Measurements from ENCODE around the gene HTR1D.
"Not testable (repeated sequence)": the region's sequence is repeated elsewhere in the genome, so short reads cannot be mapped to it uniquely, and the experiment has no call there.

The HTR1D gene, protein sequence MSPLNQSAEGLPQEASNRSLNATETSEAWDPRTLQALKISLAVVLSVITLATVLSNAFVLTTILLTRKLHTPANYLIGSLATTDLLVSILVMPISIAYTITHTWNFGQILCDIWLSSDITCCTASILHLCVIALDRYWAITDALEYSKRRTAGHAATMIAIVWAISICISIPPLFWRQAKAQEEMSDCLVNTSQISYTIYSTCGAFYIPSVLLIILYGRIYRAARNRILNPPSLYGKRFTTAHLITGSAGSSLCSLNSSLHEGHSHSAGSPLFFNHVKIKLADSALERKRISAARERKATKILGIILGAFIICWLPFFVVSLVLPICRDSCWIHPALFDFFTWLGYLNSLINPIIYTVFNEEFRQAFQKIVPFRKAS

DNA sequence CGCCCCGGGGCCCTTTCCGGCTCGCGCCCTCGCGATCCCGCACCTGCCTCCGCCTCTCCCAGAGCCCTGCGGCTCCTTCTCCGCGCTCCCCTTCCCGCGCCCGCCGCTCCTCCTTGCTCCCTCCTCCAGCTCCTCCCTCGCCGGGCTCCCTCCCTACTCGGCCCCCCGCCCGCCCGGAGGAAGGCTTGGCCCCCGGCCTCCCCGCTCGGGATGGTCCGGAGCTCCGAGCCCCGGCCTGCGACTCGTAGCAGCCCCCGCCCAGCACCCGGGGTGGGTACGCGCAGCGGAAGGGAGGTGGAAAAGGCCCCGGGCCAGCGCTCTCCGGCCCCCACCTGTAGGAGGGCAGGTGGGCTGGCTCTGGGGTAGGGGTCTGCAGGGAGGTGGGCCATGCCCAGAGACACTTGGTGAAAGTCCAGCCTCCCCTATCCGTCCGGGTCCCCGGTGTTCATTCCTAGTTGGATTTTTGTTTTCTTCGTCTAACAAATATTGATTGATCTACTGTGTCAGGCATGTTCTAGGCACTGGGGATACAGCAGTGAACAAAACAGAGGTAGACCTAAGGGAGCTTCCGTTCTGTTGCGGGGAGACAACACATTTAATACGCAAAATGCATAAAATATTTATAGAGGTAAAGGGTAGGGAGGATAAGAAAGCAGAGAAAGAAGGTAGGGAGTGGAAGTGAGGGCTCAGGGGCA lies at the start of gene HTR1D:
TSS of gene HTR1D (minus strand) at position 82 of the 695 bp plus-strand sequence. CDS start 23,283 bp downstream, outside the sequence.
- no peak for DNase-seq

- DNase-seq: no peak
Measured at GRCh38 chr1:23263380-23263887, 46.1 kb upstream of the HTR1D start.

- not testable (repeated sequence) for DNase-seq
Measured at GRCh38 chr1:23258082-23258481, 40.8 kb upstream of the HTR1D start.

- not testable (repeated sequence) for DNase-seq
Measured at GRCh38 chr1:23257371-23257770, 40.1 kb upstream of the HTR1D start.

DNA sequence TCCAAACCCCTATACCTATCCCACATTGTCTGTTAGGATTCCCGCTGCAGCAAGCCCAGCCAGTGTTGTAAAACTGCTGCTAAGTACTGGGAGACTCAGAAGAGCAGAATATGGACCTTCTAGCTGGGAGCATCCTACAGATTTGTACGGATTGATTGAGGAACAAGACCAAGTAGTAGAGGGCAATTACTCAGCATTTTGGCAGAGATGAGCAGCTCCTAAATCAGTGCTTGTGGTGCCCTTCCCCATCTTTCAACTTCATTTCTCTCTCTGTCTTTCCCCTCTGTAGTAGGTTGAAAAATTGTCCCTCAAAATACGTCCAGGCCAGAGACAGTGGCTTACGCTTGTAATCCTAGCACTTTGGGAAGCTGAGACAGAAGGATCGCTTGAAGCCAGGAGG lies 37.3 kb upstream of the HTR1D start:
- no peak for DNase-seq

GRCh38 chr1:23251812-23252211 lies 34.5 kb upstream of the HTR1D start:
- no peak for DNase-seq

DNA sequence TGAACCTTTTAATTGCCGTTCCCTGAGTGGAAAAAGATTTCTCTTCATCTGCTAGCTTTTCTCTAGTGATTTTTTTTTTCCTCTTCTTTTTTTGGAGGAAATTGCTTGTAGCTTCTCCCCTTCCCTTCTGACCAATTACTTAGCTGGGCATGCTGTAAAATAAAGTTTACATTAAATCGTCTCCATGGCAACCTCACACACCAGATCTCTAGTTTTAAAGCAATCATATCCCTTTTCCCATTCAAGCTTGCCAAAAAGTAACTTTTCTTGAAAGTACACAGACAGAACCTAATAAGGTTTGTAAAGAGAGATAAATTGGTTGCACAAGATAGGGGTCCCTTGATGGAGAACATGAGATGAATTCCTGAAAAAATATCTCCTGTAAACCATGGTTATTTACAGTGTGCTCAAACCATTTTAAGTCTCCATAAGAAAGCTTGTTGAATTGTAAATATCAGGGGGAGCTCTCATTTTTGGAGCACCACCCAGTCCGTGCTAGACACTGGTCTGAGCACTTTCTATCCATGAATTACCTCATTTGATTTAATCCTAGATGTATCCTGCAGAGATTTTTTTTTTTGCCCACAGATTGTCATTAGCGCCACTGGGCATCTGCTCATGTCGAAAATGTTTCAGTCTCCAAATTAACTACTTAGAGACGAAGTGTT lies 32.6 kb upstream of the HTR1D start:
- no peak for DNase-seq

DNA sequence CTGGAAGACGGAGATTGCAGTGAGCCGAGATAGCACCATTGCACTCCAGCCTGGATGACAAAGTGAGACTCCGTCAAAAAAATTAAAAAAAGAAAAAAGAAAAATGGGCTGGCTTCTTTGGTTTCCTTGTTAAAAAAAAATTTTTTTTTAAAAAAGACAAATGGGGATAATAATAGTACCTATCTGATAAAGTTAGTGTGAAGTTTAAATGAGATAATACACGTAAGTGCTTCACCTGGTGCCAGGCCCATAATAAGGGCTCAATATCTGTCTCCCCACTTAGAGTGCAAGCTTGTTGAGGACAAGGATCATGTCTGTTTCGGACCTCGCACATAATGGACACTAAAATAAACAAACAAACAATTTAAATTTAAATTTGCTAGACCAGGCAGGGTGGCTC lies 30.0 kb upstream of the HTR1D start:
- DNase-seq: no peak

- no peak for DNase-seq
Measured at GRCh38 chr1:23246274-23246673, 29.0 kb upstream of the HTR1D start.

DNA sequence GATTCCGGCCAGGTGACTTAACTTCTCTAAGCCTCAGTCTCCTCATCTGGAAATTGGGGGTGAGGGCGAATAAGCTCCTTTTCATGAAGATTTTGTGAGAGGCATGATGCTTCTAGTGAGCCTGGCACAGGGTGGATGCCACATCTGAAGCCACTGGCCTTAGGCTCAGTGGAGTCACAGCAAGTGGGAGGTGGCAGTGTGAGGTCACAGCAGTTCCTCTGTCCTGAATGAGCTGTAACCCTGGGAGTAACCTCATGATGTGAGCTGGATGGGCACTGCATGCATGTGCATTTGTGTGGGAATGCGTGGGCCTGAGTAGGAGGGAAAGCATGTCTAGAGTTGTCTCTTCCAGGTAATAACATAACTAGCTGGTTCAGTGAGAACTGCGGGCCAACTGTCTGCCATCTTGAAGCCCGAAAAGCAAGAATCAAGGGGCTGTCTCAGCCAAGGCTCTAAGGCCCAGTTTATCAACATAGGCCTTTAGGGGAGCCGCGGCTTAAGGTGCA lies 27.0 kb upstream of the HTR1D start:
- no peak for DNase-seq

- DNase-seq: no peak
Measured at GRCh38 chr1:23242414-23242813, 25.1 kb upstream of the HTR1D start.

- no peak for DNase-seq
Measured at GRCh38 chr1:23239638-23240295, 22.5 kb upstream of the HTR1D start.

DNA sequence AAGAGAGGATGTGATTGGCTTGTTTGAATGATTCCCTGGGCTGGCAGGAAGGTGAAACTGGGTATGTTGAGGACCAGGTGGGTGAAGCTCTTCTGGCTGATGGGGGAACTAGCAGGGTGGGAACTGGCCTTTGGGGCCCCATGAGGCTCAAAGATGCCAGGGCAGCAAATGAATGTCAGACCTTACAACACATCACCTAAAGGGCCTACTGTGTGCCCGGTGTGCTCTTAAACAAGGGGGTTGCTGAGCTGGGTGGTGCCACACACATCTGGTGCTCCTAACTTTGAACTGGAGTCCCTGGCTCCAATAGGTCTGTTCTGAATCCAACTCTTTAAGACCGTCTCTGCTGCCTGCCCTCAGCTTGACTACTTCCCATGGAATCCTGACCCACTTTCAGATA lies 21.3 kb upstream of the HTR1D start:
- DNase-seq: no peak

DNA sequence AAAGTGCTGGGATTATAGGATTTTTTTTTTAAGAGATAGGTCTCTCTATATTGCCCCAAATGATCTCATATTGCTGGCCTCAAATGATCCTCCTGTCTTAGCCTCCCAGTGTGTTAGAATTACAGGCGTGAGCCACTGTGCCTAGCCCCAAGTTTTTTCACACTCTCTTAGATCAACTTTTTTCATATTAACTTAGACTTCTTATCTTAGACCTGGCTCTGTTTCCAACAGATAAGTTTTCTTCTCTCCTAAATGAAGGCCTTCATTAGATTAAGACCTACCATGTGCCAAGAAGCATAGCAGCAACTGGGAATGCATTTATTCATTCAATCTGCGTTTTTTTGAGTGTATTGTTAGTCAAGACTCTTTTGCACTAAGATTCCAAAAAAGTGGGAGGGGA lies 20.2 kb upstream of the HTR1D start:
- no peak for DNase-seq

DNA sequence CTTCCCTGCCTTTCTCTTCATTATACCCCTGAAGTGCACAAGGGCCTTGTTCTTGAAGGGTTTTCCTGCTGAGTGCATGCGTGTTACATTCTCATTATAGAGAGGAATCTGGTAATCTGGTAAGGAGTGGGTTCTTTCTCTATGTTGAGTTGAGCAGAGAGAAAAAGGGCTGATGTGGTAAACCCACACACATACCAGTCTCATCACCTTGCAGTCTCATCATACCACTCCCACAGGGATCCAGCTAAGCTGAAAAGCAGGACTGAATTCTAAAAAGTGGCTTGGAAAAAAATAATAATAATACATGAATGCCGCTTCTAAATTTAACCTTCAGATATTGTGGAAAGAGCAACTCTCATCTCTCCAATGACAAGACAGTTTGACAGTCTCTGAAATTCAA lies 10.5 kb upstream of the HTR1D start:
- no peak for DNase-seq

DNA sequence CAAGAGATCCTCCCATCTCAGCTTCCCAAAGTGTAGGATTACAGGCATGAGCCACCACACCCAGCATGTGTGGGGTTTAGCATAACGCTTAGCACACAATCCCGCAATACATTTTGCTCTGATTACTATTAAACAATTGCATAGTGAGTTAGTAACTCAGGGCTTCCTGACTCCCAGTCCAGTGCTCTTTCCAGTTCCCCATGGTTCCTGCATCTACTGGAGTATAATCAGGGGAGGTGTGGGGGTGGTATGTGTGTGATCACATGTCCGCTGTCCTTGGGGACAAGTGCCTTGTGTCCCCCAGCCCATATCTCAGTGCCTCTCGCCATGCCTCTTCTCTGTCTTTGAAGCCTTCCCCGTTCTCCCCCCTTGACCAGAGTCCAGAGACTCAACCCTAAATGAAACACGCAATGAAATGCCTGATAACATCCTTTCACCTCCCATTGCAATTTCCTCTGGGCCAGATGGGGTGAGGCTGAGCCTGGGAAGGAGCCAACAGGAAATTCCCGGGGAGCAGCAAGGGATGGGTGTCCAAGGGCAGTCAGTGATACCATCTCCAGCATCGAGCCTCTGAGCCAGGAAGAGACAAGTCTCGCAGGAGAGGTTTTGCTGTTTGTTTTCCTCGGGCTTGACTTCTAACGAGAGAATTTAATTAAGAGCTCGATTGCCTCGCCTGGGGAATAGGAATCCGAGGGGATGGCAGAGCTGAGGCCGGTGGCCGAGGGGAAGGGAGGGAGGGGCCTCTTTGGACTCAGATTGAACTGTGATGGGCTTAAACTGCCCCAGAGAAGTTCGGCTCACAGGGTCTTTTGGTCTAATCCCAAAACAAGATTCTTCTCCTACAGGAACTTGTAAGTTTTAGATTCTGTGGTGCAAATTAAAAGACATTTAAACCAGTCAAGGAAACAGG lies 7.7 kb upstream of the HTR1D start:
- no peak for DNase-seq

GRCh38 chr1:23223963-23224362 lies 6.7 kb upstream of the HTR1D start:
- DNase-seq: not testable (repeated sequence)

GRCh38 chr1:23223490-23223951 lies 6.2 kb upstream of the HTR1D start:
- not testable (repeated sequence) for DNase-seq

- no peak for DNase-seq
Measured at GRCh38 chr1:23222742-23223141, 5.4 kb upstream of the HTR1D start.

DNA sequence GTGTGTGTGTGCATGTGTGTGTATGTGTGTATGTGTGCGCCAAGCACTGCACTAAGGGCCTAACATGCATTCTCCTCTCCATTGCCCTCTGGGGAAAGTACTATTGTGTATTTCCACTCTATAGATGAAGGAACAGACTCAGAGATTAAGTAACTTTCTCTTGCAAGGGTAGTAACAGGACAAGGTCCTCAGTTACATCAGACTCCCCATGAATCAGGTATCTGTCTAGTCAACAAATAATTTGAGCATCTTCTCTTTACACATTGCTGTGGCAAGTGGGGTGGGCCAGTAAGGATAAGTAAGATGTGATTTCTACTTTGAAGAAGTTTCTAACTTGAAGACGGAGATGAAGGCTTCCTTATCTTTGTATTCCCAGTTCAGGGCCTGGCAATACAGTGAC lies 5.0 kb upstream of the HTR1D start:
- no peak for DNase-seq

GRCh38 chr1:23221107-23221506 lies 3.8 kb upstream of the HTR1D start:
- DNase-seq: no peak

All from stimulated activated CD4-positive, alpha-beta T cell treated with anti-CD3 and anti-CD28 coated beads, Interleukin-15, amount 100 ng/mL, for 24 hours (primary cell).